DMS153 (cell line): ENCODE data around the gene CLSTN2.

ENCODE experiments used
- DNase-seq: peaks from one replicate; lab custom pipeline; 2025; lab: John Stamatoyannopoulos, UW

Gene CLSTN2

GRCh38 chr3:140453750-140454149, 518.8 kb downstream of the CLSTN2 start:
- DNase-seq: no peak

GRCh38 chr3:140455521-140456214, 520.7 kb downstream of the CLSTN2 start:
- no peak for DNase-seq

- no peak for DNase-seq
Observed at GRCh38 chr3:140456974-140457373, 522.0 kb downstream of the CLSTN2 start.

- no peak for DNase-seq
Observed at GRCh38 chr3:140459462-140459861, 524.5 kb downstream of the CLSTN2 start.

- no peak for DNase-seq
Observed at GRCh38 chr3:140461250-140461649, 526.3 kb downstream of the CLSTN2 start.

GRCh38 chr3:140463355-140463754, 528.4 kb downstream of the CLSTN2 start:
- no peak for DNase-seq

- DNase-seq: no peak
Observed at GRCh38 chr3:140465988-140466387, 531.0 kb downstream of the CLSTN2 start.

- no peak for DNase-seq
Observed at GRCh38 chr3:140466535-140466934, 531.5 kb downstream of the CLSTN2 start.

GRCh38 chr3:140467104-140467577, 532.2 kb downstream of the CLSTN2 start:
- no peak for DNase-seq

GRCh38 chr3:140467796-140468315, 532.9 kb downstream of the CLSTN2 start:
- no peak for DNase-seq

- DNase-seq: no peak
Observed at GRCh38 chr3:140468407-140468806, 533.4 kb downstream of the CLSTN2 start.

GRCh38 chr3:140469491-140469890, 534.5 kb downstream of the CLSTN2 start:
- no peak for DNase-seq

- no peak for DNase-seq
Observed at GRCh38 chr3:140470211-140470610, 535.2 kb downstream of the CLSTN2 start.

- DNase-seq: no peak
Observed at GRCh38 chr3:140470962-140471361, 536.0 kb downstream of the CLSTN2 start.

GRCh38 chr3:140472306-140473020, 537.5 kb downstream of the CLSTN2 start:
- DNase-seq: no peak

GRCh38 chr3:140487566-140487965, 552.6 kb downstream of the CLSTN2 start:
- no peak for DNase-seq

GRCh38 chr3:140493271-140493670, 558.3 kb downstream of the CLSTN2 start:
- no peak for DNase-seq

- no peak for DNase-seq
Observed at GRCh38 chr3:140494970-140495369, 560.0 kb downstream of the CLSTN2 start.

- DNase-seq: no peak
Observed at GRCh38 chr3:140497331-140497730, 562.3 kb downstream of the CLSTN2 start.

- no peak for DNase-seq
Observed at GRCh38 chr3:140499114-140499757, 564.3 kb downstream of the CLSTN2 start.

GRCh38 chr3:140500473-140500872, 565.5 kb downstream of the CLSTN2 start:
- DNase-seq: no peak

GRCh38 chr3:140501061-140501769, 566.2 kb downstream of the CLSTN2 start:
- no peak for DNase-seq
